Activated T-cell treated with anti-CD3 and anti-CD28 coated beads for 4 hours (primary cell): ENCODE results near the gene KCNJ14.

ENCODE experiments used
- DNase-seq: peaks from one replicate; pipeline ENCODE4 v3.0.0-alpha.2; 2020

KCNJ14 gene

GRCh38 chr19:48489608-48490216, 34.3 kb downstream of the KCNJ14 start:
- peak; percentile 73 for DNase-seq

GRCh38 chr19:48490981-48491792, 35.8 kb downstream of the KCNJ14 start:
- DNase-seq, result peak; percentile 54

- DNase-seq, result no peak
Observed at GRCh38 chr19:48491793-48492123, 36.4 kb downstream of the KCNJ14 start.

- DNase-seq, result peak; percentile 77
Observed at GRCh38 chr19:48492925-48493717, 37.7 kb downstream of the KCNJ14 start.

- DNase-seq, result no peak
Observed at GRCh38 chr19:48493718-48494401, 38.5 kb downstream of the KCNJ14 start.

GRCh38 chr19:48495396-48495795, 40.0 kb downstream of the KCNJ14 start:
- no peak for DNase-seq

- DNase-seq, result no peak
Observed at GRCh38 chr19:48496959-48497727, 41.8 kb downstream of the KCNJ14 start.

GRCh38 chr19:48497728-48498594, 42.6 kb downstream of the KCNJ14 start:
- DNase-seq, result no peak

- no peak for DNase-seq
Observed at GRCh38 chr19:48498595-48499311, 43.4 kb downstream of the KCNJ14 start.

- no peak for DNase-seq
Observed at GRCh38 chr19:48499316-48500090, 44.1 kb downstream of the KCNJ14 start.

- DNase-seq, result no peak
Observed at GRCh38 chr19:48500830-48501493, 45.6 kb downstream of the KCNJ14 start.

GRCh38 chr19:48501494-48502349, 46.3 kb downstream of the KCNJ14 start:
- peak; percentile 57 for DNase-seq

GRCh38 chr19:48502350-48503018, 47.1 kb downstream of the KCNJ14 start:
- no peak for DNase-seq

GRCh38 chr19:48506138-48506733, 50.9 kb downstream of the KCNJ14 start:
- no peak for DNase-seq

GRCh38 chr19:48507911-48508439, 52.6 kb downstream of the KCNJ14 start:
- no peak for DNase-seq

GRCh38 chr19:48508729-48509411, 53.5 kb downstream of the KCNJ14 start:
- DNase-seq, result no peak
